WTC11 (cell line): ENCODE data around the gene C2orf15. TPM values are rescaled to one million over a fixed set of nuclear protein-coding genes. Genes with fewer than 3 reads are reported as not detected.

Experiments
- ATAC-seq: fragments of 200-7000 bp; cut with Tn5 transposase; 2 replicates; pipeline ENCODE4 v1.10.0; 2021; ENCODE audit warnings: mild to moderate bottlenecking, moderate library complexity
- CTCF ChIA-PET: fragments of 300-600 bp; sonication (Branson Sonifier 250); formaldehyde crosslinking; loops from one replicate; lab custom pipeline; 2021; ENCODE audit warnings: antibody characterized with exemption; lab: Charles Lee
- POLR2A ChIA-PET: fragments of 350-600 bp; sonication (Branson Sonifier 250); formaldehyde crosslinking; loops from one replicate; lab custom pipeline; 2021; ENCODE audit warnings: antibody characterized with exemption; lab: Charles Lee
- DNase-seq: peaks from one replicate; pipeline ENCODE4 v3.0.0; 2021; ENCODE audit warnings: low spot score
- H3K27ac Mint-ChIP-seq: 2 replicates; pipeline ENCODE4 v1.8.0; 2021; ENCODE audit warnings: mixed read lengths
- H3K27me3 Mint-ChIP-seq: 2 replicates; pipeline ENCODE4 v1.8.0; 2021; ENCODE audit warnings: low read depth, mild to moderate bottlenecking, moderate library complexity, mixed read lengths
- H3K36me3 Mint-ChIP-seq: 2 replicates; pipeline ENCODE4 v1.8.0; 2021; ENCODE audit warnings: mixed read lengths
- H3K4me1 Mint-ChIP-seq: 2 replicates; pipeline ENCODE4 v1.8.0; 2022; ENCODE audit warnings: mixed read lengths
- H3K4me3 Mint-ChIP-seq: 2 replicates; pipeline ENCODE4 v1.8.0; 2021; ENCODE audit warnings: mild to moderate bottlenecking, moderate library complexity, mixed read lengths
- H3K9me3 Mint-ChIP-seq: 2 replicates; pipeline ENCODE4 v1.8.0; 2021; ENCODE audit warnings: mixed read lengths
- AFF4 ChIP-seq: sonication (generic); formaldehyde crosslinking; IDR thresholded peaks from 2 replicates; pipeline ENCODE4 v1.8.1; 2023; ENCODE audit warnings: mild to moderate bottlenecking, missing genetic modification reagents, borderline replicate concordance
- ARID4B ChIP-seq: sonication (generic); formaldehyde crosslinking; IDR thresholded peaks from 2 replicates; pipeline ENCODE4 v1.8.0; 2023; ENCODE audit warnings: missing genetic modification reagents, mild to moderate bottlenecking, borderline replicate concordance
- ATF1 ChIP-seq: sonication (generic); formaldehyde crosslinking; IDR thresholded peaks from 2 replicates; pipeline ENCODE4 v1.8.1; 2023; ENCODE audit warnings: mild to moderate bottlenecking, moderate library complexity, missing genetic modification reagents
- E2F1 ChIP-seq: sonication (generic); formaldehyde crosslinking; IDR thresholded peaks from 2 replicates; pipeline ENCODE4 v1.8.0; 2022; ENCODE audit warnings: mild to moderate bottlenecking, missing genetic modification reagents
- ELF4 ChIP-seq: sonication (generic); formaldehyde crosslinking; IDR thresholded peaks from 2 replicates; pipeline ENCODE4 v1.8.1; 2022; ENCODE audit warnings: low read depth, mild to moderate bottlenecking, moderate library complexity, missing genetic modification reagents
- FOXK1 ChIP-seq: sonication (generic); formaldehyde crosslinking; IDR thresholded peaks from 2 replicates; pipeline ENCODE4 v1.8.0; 2022; ENCODE audit warnings: mild to moderate bottlenecking, moderate library complexity, missing genetic modification reagents
- GABPB1 ChIP-seq: sonication (generic); formaldehyde crosslinking; IDR thresholded peaks from 2 replicates; pipeline ENCODE4 v1.8.1; 2023; ENCODE audit warnings: mild to moderate bottlenecking, missing genetic modification reagents
- KAT7 ChIP-seq: sonication (generic); formaldehyde crosslinking; IDR thresholded peaks from 2 replicates; pipeline ENCODE4 v1.8.1; 2023; ENCODE audit warnings: missing genetic modification reagents, mild to moderate bottlenecking, borderline replicate concordance
- NFYB ChIP-seq: sonication (generic); formaldehyde crosslinking; conservative IDR thresholded peaks from 2 replicates; pipeline ENCODE4 v1.8.0; 2022; ENCODE audit warnings: low read depth, missing genetic modification reagents
- NR3C1 ChIP-seq: sonication (generic); formaldehyde crosslinking; conservative IDR thresholded peaks from 2 replicates; pipeline ENCODE4 v1.8.1; 2023; ENCODE audit warnings: low read depth, mild to moderate bottlenecking, missing genetic modification reagents
- SMAD3 ChIP-seq: sonication (generic); formaldehyde crosslinking; IDR thresholded peaks from 2 replicates; pipeline ENCODE4 v1.8.0; 2022; ENCODE audit warnings: missing genetic modification reagents, mild to moderate bottlenecking, borderline replicate concordance
- TEAD1 ChIP-seq: sonication (generic); formaldehyde crosslinking; IDR thresholded peaks from 2 replicates; pipeline ENCODE4 v1.8.0; 2022; ENCODE audit warnings: mild to moderate bottlenecking, missing genetic modification reagents
- USF2 ChIP-seq: sonication (generic); formaldehyde crosslinking; IDR thresholded peaks from 2 replicates; pipeline ENCODE4 v1.8.1; 2023; ENCODE audit warnings: mild to moderate bottlenecking, missing genetic modification reagents, moderate library complexity
- ZNF232 ChIP-seq: sonication (generic); formaldehyde crosslinking; IDR thresholded peaks from 2 replicates; pipeline ENCODE4 v1.8.0; 2022; ENCODE audit warnings: mild to moderate bottlenecking, missing genetic modification reagents
- ZNF263 ChIP-seq: sonication (generic); formaldehyde crosslinking; IDR thresholded peaks from 2 replicates; pipeline ENCODE4 v1.8.1; 2022; ENCODE audit warnings: low read depth, mild to moderate bottlenecking, moderate library complexity, missing genetic modification reagents
- ZNF281 ChIP-seq: sonication (generic); formaldehyde crosslinking; IDR thresholded peaks from 2 replicates; pipeline ENCODE4 v1.8.0; 2023; ENCODE audit warnings: mild to moderate bottlenecking, missing genetic modification reagents
- ZSCAN18 ChIP-seq: fragments of 250-450 bp; sonication (Bioruptor Pico); IDR thresholded peaks from 2 replicates; pipeline ENCODE4 v2.1.2; 2022; ENCODE audit warnings: mild to moderate bottlenecking, moderate library complexity
- total RNA-seq: library from RNA; stranded (reverse); gene quantifications from 3 replicates; pipeline ENCODE4 v1.2.3, GENCODE V29; 2021

C2orf15 gene
- total RNA-seq, 1 experiment from 2014 or later, result 6.1 TPM

GRCh38 chr2:99154643-99155536 is 13.4 kb downstream of the C2orf15 start, which contains the start of the genes LIPT1 and TSGA10 (continued):
- no peak for TF ChIP-seq ZSCAN18 (CRISPR knock-in tag)
- TF ChIP-seq TEAD1 (CRISPR knock-in tag), result peak; percentile 77; the same call in 1 of the 2 replicates
- TF ChIP-seq SMAD3 (CRISPR knock-in tag), result peak; percentile 60
- TF ChIP-seq ZNF232 (CRISPR knock-in tag), result peak; percentile 92
- TF ChIP-seq, all 79 proteins: peak for 37

- ChIA-PET POLR2A (no interaction called here), CTCF (no interaction called here)
- no peak for DNase-seq
- no peak for ATAC-seq
- H3K27me3 Mint-ChIP-seq, result no peaks in the 10 kb centered on the region; the same call in 1 of the 2 replicates
- H3K9me3 Mint-ChIP-seq, result no peaks in the 10 kb centered on the region
- H3K4me3 Mint-ChIP-seq, result no peak overlapping the region
- H3K4me1 Mint-ChIP-seq, result peaks cover 21% of the 10 kb centered on the region
- H3K36me3 Mint-ChIP-seq, result peaks cover 16% of the 10 kb centered on the region
- H3K27ac Mint-ChIP-seq, result no peak overlapping the region
- TF ChIP-seq USF2, result no peak
- no peak for TF ChIP-seq AFF4 (CRISPR knock-in tag)
- no peak for TF ChIP-seq GABPB1 (CRISPR knock-in tag)
- TF ChIP-seq ZNF281 (CRISPR knock-in tag), result no peak
- no peak for TF ChIP-seq ZNF263 (CRISPR knock-in tag)
- TF ChIP-seq ELF4 (CRISPR knock-in tag), result no peak
- no peak for TF ChIP-seq ARID4B (CRISPR knock-in tag)
- TF ChIP-seq KAT7, result no peak
- no peak for TF ChIP-seq NR3C1 (CRISPR knock-in tag)
- TF ChIP-seq FOXK1 (CRISPR knock-in tag), result no peak
- TF ChIP-seq E2F1 (CRISPR knock-in tag), result no peak
- no peak for TF ChIP-seq SMAD3 (CRISPR knock-in tag)
- no peak for TF ChIP-seq ATF1 (CRISPR knock-in tag)
- TF ChIP-seq NFYB, result no peak
Observed at GRCh38 chr2:99156891-99157290, 15.4 kb downstream of the C2orf15 start.
